ENCODE data around the gene BBOX1.

DNA sequence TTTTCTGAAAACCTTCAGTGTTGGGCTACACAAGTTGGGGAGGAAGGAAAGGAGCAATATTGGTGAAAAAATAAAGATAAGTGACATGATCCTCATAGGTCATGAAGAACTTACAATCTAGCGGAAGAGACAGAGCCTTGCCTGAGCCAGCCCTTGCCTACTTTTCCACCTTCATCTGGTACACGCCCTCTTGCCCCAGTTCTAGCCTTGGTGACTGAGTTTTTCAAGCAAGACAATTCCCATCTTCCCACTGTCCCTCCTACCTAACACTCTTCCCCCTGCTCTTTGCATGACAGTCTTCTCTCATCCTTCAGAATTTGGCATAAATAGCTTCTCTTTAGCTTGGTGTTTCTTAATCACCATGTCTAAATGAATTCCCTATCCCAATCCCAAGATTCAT, 42.6 kb downstream of the BBOX1 start:
- TF ChIP-seq EZH2 (IDR thresholded peaks at IDR 0.05) (no peak), POLR2A (IDR thresholded peaks at IDR 0.05; ENCODE audit: borderline replicate concordance, extremely low read depth, insufficient read depth, insufficient read length) (no peak), POLR2AphosphoS5 (IDR thresholded peaks at IDR 0.05; ENCODE audit: low read depth, low read length) (no peak), SRF (IDR thresholded peaks at IDR 0.05; ENCODE audit: low read depth) (no peak)
- TF ChIP-seq, protein P1, sequence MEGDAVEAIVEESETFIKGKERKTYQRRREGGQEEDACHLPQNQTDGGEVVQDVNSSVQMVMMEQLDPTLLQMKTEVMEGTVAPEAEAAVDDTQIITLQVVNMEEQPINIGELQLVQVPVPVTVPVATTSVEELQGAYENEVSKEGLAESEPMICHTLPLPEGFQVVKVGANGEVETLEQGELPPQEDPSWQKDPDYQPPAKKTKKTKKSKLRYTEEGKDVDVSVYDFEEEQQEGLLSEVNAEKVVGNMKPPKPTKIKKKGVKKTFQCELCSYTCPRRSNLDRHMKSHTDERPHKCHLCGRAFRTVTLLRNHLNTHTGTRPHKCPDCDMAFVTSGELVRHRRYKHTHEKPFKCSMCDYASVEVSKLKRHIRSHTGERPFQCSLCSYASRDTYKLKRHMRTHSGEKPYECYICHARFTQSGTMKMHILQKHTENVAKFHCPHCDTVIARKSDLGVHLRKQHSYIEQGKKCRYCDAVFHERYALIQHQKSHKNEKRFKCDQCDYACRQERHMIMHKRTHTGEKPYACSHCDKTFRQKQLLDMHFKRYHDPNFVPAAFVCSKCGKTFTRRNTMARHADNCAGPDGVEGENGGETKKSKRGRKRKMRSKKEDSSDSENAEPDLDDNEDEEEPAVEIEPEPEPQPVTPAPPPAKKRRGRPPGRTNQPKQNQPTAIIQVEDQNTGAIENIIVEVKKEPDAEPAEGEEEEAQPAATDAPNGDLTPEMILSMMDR (IDR thresholded peaks at IDR 0.05 in 2 of 3, conservative IDR thresholded peaks at IDR 0.05 in 1 of 3; ENCODE audit: borderline replicate concordance in 1 of 3, insufficient read depth in 1 of 3, low read depth in 2 of 3, low read length in 2 of 3): no peak

Data from HCT116 (cell line).